Anterior cingulate cortex (tissue), 58 donors: ENCODE measurements around the gene FHOD3.
A peak's percentile ranks its signal among the peaks of the same experiment; 100 is the strongest.
"Not testable (repeated sequence)": the region's sequence is repeated elsewhere in the genome, so short reads cannot be mapped to it uniquely, and the experiment has no call there.

Experiments
- DNase-seq, 58 donors: peaks; one replicate each; lab custom pipeline; 2025; lab: John Stamatoyannopoulos, UW

Gene FHOD3

DNA sequence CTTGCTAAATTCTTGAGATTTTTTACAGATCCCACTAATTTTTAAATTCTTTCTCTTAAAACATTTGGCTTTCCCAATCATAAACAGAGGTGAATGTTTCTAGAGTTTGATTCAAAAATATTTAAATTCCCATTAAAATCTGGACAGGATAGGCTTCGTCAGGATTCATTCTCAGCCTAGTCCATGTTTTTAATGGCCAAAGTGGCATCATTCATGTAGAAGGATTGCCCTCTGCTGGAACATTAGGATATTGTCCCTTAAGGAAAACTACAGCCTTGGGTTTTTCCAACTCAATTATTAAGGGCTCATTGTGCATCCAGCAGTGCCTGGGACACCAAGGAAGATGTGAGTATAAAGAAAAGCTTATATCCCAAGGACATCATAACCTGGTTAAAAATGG is 459.6 kb downstream of the FHOD3 start:
- peak in 3 of 58 donors; percentile 9 to 60 (median 39) for DNase-seq

DNA sequence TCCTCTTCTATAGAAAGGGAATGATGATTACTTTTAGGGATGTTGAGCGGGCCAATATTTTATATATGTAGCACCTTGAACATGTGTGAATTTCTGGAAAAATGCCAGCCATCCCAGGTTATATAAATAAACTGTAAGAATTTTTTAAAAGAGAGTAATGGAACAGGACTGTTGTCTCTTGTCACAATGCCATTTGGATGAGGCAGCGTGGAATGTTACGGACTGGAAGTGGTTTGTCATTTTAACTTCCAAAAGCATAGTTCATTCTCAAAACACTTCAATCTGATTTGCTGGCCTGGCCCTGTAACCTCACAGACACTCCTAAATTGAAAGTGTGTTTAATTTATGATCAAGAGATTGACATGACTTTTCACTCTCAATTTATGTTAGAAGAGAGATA is 460.5 kb downstream of the FHOD3 start:
- DNase-seq = no peak

DNA sequence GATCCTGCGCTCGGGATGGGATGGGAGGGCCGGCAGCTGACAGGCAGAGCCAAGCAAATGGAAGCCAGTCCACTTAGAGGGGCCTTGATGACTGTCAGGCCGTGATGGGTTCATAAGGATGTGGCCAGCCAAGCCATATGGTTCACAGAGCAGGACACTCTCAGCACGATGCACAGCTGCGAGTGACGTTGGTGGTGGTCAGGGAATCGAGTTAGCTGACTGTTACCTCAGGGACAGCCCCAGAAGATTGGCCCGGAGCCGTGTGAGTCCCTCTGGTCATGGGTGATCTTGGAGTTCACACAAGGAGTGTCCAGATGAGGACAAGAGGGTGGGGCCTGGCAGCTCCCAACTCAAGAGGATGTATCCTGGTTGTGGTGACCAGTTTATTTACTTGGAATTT is 461.1 kb downstream of the FHOD3 start:
- no peak for DNase-seq

DNA sequence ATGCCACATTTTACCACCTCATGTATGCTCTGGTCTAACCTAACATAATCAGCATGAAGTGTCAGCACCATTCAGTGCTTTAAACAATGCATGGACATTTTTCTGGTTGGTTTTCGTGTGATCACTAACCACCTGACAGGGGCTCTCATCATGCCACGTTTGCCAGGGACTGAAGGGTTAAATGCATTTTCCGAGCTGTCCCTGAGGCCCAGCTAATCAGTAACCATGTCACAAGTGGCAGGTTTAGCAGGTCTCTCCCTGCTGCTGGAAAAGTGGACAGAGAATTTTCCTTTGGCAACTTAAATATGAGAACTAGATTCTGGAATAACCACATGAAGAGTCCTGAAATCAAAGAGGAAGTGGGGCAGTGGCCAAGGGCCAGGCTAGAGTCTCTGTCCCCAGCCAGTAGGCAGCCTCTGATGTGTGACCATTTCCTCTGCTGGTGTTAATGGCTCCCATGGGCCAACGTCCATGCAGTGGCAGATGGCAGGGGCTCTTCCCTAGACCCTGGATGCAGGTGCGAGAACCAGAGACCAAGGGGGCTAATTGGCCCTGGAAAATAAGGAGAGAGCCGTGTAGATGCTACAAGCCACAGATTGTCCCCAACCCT is 461.8 kb downstream of the FHOD3 start:
- DNase-seq = no peak

- DNase-seq = no peak
Measured at GRCh38 chr18:36760598-36760997, 463.1 kb downstream of the FHOD3 start.

DNA sequence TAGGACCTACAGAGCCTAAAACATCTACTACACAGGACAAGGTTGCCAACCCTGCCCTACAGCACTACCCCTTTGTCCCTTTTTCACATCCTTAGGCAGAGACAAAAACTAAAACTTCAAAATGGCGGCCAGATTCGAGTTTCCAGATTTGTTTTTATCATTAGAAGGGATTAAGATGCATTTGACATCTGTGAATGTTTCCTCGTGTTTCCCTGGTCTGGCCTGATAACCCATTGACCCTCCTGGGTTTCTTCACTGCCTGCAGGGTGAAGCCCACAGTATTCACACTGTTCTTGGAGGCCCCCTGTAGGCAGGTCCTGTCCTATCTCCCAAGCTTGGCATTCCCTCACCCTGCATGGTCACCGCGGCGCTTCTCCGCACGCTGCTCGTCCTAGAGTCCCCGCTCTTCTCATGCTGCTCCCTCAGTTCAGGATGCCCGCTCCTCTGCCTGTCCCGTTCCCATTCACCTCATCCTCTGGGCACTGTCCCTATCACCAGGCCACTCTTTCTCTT is 463.7 kb downstream of the FHOD3 start:
- DNase-seq = no peak

- no peak for DNase-seq
Measured at GRCh38 chr18:36762074-36762473, 464.6 kb downstream of the FHOD3 start.

- DNase-seq = not testable (repeated sequence)
Measured at GRCh38 chr18:36762965-36763364, 465.5 kb downstream of the FHOD3 start.

- no peak for DNase-seq
Measured at GRCh38 chr18:36766836-36767235, 469.3 kb downstream of the FHOD3 start.

GRCh38 chr18:36769172-36769571 is 471.7 kb downstream of the FHOD3 start:
- no peak for DNase-seq

DNA sequence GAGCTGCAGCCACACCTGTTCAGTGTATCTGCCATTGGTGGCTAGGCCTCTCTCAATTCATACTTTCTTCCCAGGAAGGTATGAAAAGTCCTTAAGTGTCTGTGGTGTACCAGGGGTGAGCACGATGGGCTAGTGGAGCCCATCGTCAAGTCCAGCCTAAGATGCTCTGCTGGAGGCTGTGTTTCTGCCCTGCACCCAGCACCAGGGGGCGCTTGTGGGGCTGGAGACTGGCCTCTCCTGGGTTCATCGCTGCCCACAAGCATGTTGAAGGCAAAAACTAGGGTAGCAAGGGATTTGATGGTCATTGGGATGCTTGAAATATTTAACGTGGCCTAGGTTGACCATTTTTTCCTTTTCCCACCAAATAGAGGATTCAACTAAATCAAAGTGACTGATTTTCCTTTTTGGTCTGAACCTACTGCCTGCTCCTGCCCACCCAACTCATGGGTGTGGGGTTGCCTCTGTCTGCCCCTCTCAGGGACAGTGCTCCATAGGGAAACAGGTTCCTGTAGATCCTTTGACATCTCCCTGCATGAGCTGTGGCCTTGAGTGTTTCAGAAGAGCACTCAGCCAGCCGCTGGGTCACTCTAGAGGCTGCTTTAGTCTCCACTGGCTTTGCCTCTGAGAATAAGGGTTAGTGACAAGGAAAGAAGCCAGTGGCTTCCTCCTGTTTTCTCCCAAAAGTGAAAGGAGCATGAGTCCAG is 472.2 kb downstream of the FHOD3 start:
- peak in 1 of 58 donors; percentile 7 for DNase-seq

- DNase-seq = no peak
Measured at GRCh38 chr18:36770315-36770946, 472.9 kb downstream of the FHOD3 start.

DNA sequence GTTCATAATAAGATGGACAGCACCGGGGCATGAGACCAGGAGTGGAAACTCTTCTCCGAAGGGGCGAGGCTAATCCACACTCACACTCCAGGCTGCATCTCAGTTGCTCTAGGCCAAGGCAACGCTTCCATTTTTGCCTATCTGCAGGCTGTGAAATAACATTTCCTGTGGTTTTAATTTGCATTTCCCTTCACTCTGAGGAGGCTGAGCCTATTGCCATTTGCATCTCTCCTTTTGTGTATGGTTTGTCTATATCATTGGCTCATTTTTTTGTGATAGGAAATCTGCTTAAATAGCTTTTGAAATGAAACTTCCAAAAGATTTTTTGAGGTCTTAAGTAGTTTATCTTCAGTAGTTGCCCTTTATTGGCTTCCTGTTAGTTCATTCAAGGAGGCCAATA is 473.7 kb downstream of the FHOD3 start:
- no peak for DNase-seq

GRCh38 chr18:36772241-36772723 is 474.8 kb downstream of the FHOD3 start:
- no peak for DNase-seq

GRCh38 chr18:36775396-36775795 is 477.9 kb downstream of the FHOD3 start:
- DNase-seq = no peak

GRCh38 chr18:36776650-36777049 is 479.1 kb downstream of the FHOD3 start:
- DNase-seq = no peak

- DNase-seq = no peak
Measured at GRCh38 chr18:36777566-36777965, 480.1 kb downstream of the FHOD3 start.

GRCh38 chr18:36780748-36781147 is 483.2 kb downstream of the FHOD3 start:
- no peak for DNase-seq

GRCh38 chr18:36782710-36783109 is 485.2 kb downstream of the FHOD3 start:
- no peak for DNase-seq

GRCh38 chr18:36783792-36784191 is 486.3 kb downstream of the FHOD3 start:
- DNase-seq = no peak

- DNase-seq = peak in 10 of 58 donors; percentile 1 to 29 (median 16)
Measured at GRCh38 chr18:36786686-36787085, 489.2 kb downstream of the FHOD3 start.
